HT-29 (cell line): ENCODE measurements around the gene MTRR. TPM values are rescaled to one million over a fixed set of nuclear protein-coding genes. Genes with fewer than 3 reads are reported as not detected.

Source experiments
- total RNA-seq: library from RNA; depleted of rRNA; stranded (reverse); fragments of >200 nt; shearing (Covaris generic); gene quantifications from 2 replicates; pipeline ENCODE4 v1.2.3, GENCODE V29; 2014; rRNA removed

The MTRR gene
- total RNA-seq, 1 experiment from 2014 or later = 36.1 TPM

Other genes starting within 250 kb of the MTRR start
- not detected in 2 replicates for gene CFAP90, start 18.0 kb upstream of the MTRR start, total RNA-seq
- 6.3 and 8.3 TPM in 2 replicates for gene FASTKD3, start 117 bp upstream of the MTRR start, total RNA-seq